GM13976 (cell line): ENCODE data around the gene LCN9.
A peak's percentile ranks its signal among the peaks of the same experiment; 100 is the strongest.

Experiments
- DNase-seq: peaks from one replicate; pipeline ENCODE4 v3.0.0; 2012; ENCODE audit warnings: low spot score
- CTCF ChIP-seq: IDR thresholded peaks from 2 replicates; pipeline ENCODE4 v1.5.1; 2012; ENCODE audit warnings: borderline replicate concordance, mild to moderate bottlenecking; ENCODE audit not compliant: insufficient read depth; ENCODE audit errors: extremely low read depth, missing control alignments, control extremely low read depth
- in situ Hi-C: fragments of 300-500 bp; cut with MboI; formaldehyde crosslinking; loops from one replicate; pipeline ENCODE4 v1.12.0; 2022; ENCODE audit warnings: low sequenced_read_pairs, mixed read lengths, inconsistent platforms; ENCODE audit not compliant: unreplicated experiment

LCN9 gene

GRCh38 chr9:135659252-135659651, 3.9 kb upstream of the LCN9 start:
- no peak for TF ChIP-seq CTCF

GRCh38 chr9:135660407-135660806, 2.7 kb upstream of the LCN9 start:
- in situ Hi-C loops, result no loop called here
- no peak for TF ChIP-seq CTCF

More at GRCh38 chr9:135659252-135659651, 3.9 kb upstream of the LCN9 start:
- no peak for DNase-seq
- in situ Hi-C loops, result no loop called here

GRCh38 chr9:135661816-135662560, 1.1 kb upstream of the LCN9 start:
- in situ Hi-C loops, result no loop called here
- TF ChIP-seq CTCF, result no peak
- DNase-seq, result no peak

More at GRCh38 chr9:135660407-135660806, 2.7 kb upstream of the LCN9 start:
- no peak for DNase-seq

GRCh38 chr9:135663451-135663770, 302 bp downstream of the LCN9 start:
- TF ChIP-seq CTCF, result no peak
- DNase-seq, result peak; percentile 17
- in situ Hi-C loops, result no loop called here

- DNase-seq, result peak; percentile 13
- in situ Hi-C loops, result no loop called here
- TF ChIP-seq CTCF, result no peak
Measured at GRCh38 chr9:135663857-135664256, 748 bp downstream of the LCN9 start.

GRCh38 chr9:135664266-135664665, 1.2 kb downstream of the LCN9 start:
- no peak for DNase-seq
- TF ChIP-seq CTCF, result no peak
- in situ Hi-C loops, result no loop called here
